Stimulated activated memory B cell treated with anti-CD40 and anti-IgM and Interleukin-4, amounts not matched to agents 10 μg/mL and 1 μg/mL and 100 μg/mL, for 72 hours (primary cell): Measurements from ENCODE around the gene GCFC2.

ENCODE experiments used
- ATAC-seq: fragments of 150-1000 bp; cut with Tn5 transposase; 2 replicates; pipeline ENCODE4 v1.10.0; 2021
- H3K27ac Mint-ChIP-seq: one replicate; pipeline ENCODE4 v1.8.0; 2022; ENCODE audit warnings: mild to moderate bottlenecking, mixed read lengths
- H3K27me3 Mint-ChIP-seq: one replicate; pipeline ENCODE4 v1.8.0; 2022; ENCODE audit warnings: mixed read lengths
- H3K36me3 Mint-ChIP-seq: one replicate; pipeline ENCODE4 v1.8.0; 2022; ENCODE audit warnings: mixed read lengths
- H3K4me1 Mint-ChIP-seq: one replicate; pipeline ENCODE4 v1.8.0; 2022; ENCODE audit warnings: mixed read lengths
- H3K4me3 Mint-ChIP-seq: one replicate; pipeline ENCODE4 v1.8.0; 2022; ENCODE audit warnings: mild to moderate bottlenecking, moderate library complexity, mixed read lengths
- H3K9me3 Mint-ChIP-seq: one replicate; pipeline ENCODE4 v1.8.0; 2022; ENCODE audit warnings: mixed read lengths

The GCFC2 gene

DNA sequence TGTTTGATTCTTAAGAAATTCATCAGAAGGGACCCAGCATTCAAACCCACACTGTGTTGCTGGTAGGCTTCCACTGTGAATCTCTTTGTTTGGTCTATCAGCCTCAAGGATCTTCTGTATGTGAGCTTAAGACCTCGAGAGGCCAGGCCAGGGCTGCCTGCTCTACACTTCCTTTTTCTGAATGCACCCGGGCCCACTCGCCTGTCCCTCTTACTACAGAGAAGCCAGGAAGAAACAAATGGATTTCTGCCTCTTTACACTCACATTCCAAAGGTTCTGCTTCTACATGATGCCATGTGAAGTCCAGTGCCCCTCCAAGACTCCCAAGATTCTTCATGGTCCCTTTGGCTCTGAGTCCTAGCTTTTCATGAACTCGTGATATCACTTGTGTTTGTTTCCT, 89.5 kb downstream of the GCFC2 start:
- Mint-ChIP-seq H3K36me3 (no peaks in the 10 kb centered on the region), H3K4me3 (no peak overlapping the region), H3K4me1 (no peaks in the 10 kb centered on the region), H3K27me3 (peaks cover 24% of the 10 kb centered on the region), H3K9me3 (no peaks in the 10 kb centered on the region), H3K27ac (no peak overlapping the region)
- no peak for ATAC-seq

DNA sequence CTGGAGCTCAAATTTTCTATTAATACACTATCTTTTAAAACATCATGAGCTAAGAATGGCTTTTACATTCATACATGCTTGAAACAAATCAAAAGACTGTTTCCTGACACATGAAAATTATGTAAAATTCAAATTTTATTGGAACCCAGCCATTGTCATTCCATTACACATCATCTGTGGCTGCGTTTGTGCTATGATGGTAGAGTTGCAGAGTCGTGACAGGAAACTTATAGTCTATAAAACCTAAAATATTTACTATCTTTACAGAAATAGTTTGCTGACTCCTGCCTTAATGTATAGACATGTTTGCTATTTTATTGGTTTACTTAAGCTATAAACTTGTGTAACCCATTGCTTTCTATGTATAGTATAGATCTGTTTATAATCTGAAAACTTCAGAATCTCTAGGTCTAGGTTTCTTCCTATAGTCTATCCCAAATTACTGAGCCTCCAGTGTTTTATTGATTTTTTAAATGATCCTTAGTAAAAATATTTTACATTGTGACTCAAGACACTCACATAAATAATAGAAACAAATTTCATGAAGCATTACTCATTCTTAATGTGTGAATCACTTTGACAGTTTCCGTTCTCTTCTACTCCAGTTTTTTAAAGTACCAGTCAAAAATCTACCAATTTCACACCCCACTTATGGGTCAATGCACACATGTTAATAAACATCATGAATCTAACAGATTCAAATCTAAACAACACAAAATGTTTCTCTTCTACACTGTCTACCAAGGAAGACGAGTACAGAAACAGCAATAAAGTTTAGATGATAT, 90.6 kb downstream of the GCFC2 start:
- Mint-ChIP-seq H3K27me3 (peaks cover 20% of the 10 kb centered on the region), H3K4me3 (no peak overlapping the region), H3K36me3 (no peaks in the 10 kb centered on the region), H3K4me1 (no peaks in the 10 kb centered on the region), H3K9me3 (no peaks in the 10 kb centered on the region), H3K27ac (no peak overlapping the region)
- no peak for ATAC-seq

DNA sequence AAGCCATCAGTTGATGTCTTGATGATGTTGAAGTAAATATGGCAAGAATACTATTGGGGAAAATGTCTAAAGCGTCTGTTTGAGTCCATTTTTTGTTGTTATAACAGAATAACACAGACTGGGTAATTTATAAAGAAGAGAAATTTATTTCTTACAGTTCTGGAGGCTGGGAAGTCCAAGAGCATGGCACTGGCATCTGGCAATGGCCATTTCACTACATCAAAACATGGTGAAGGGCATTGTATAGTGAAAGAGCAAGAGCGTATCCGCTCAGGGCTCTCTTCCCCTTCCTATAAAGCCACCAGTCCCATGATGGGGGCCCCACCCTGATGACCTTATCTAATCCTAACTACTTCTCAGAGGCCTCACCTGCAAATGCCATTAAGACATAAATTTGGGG, 93.8 kb downstream of the GCFC2 start:
- Mint-ChIP-seq H3K27me3 (peaks cover 13% of the 10 kb centered on the region), H3K4me1 (no peaks in the 10 kb centered on the region), H3K9me3 (no peaks in the 10 kb centered on the region), H3K36me3 (no peaks in the 10 kb centered on the region), H3K4me3 (no peak overlapping the region), H3K27ac (no peak overlapping the region)
- ATAC-seq, result no peak

DNA sequence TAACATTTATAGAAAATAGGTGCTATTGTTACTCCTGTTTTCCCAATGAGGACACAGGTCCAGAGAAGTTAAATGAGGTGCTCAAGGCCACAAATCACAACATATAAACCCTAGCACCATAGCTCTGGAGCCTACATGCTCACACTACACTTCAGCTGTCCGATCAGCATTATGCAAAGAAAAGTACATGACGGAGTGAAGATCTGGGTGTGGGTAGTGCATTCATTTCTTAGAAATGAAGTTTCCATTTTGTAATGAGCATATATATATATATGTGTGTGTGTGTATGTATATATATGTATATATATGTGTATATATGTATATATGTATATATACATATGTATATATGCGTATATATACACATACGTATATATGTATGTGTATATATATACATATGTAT, 94.3 kb downstream of the GCFC2 start:
- peaks cover 15% of the 10 kb centered on the region for H3K27me3 Mint-ChIP-seq
- no peaks in the 10 kb centered on the region for H3K4me1 Mint-ChIP-seq
- H3K9me3 Mint-ChIP-seq, result no peaks in the 10 kb centered on the region
- no peak overlapping the region for H3K27ac Mint-ChIP-seq
- ATAC-seq, result no peak
- no peak overlapping the region for H3K4me3 Mint-ChIP-seq
- no peaks in the 10 kb centered on the region for H3K36me3 Mint-ChIP-seq

DNA sequence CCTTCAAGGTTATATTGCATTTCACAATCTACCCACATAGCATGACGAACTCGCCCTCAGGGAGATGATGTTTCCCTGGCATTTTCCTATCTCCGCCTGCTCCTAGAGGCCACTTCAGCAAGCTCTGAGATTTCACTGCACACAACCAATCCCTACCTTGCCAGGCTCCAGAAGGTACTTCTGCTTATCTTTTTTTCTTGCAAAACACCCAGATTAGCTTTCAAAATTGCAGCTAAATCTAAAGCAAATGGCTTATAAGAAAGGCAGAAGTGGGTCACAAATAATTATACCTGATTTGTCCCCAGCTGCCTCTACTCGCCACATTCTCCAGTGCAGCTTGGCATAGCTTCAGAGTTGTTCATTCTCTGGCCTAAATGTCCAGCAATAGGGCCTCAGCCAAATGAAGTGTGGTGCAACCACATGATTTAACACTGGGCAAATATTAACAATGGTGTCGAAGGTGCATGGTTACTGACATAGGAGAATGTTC, 96.5 kb downstream of the GCFC2 start:
- peaks cover 34% of the 10 kb centered on the region for H3K27me3 Mint-ChIP-seq
- H3K4me3 Mint-ChIP-seq, result no peak overlapping the region
- no peak for ATAC-seq

GRCh38 chr2:75612862-75613243, 97.9 kb downstream of the GCFC2 start:
- no peaks in the 10 kb centered on the region for H3K36me3 Mint-ChIP-seq
- no peak overlapping the region for H3K27ac Mint-ChIP-seq
- H3K4me3 Mint-ChIP-seq, result no peak overlapping the region
- peaks cover 8% of the 10 kb centered on the region for H3K4me1 Mint-ChIP-seq
- no peaks in the 10 kb centered on the region for H3K9me3 Mint-ChIP-seq
- ATAC-seq, result no peak
- H3K27me3 Mint-ChIP-seq, result peaks cover 41% of the 10 kb centered on the region

More for the DNA sequence above, 96.5 kb downstream of the GCFC2 start:
- no peak overlapping the region for H3K27ac Mint-ChIP-seq
- no peaks in the 10 kb centered on the region for H3K9me3 Mint-ChIP-seq
- no peaks in the 10 kb centered on the region for H3K4me1 Mint-ChIP-seq
- H3K36me3 Mint-ChIP-seq, result no peaks in the 10 kb centered on the region
